ENCODE results near the gene RAE1.
"Not testable (repeated sequence)": the region's sequence is repeated elsewhere in the genome, so short reads cannot be mapped to it uniquely, and the experiment has no call there.

DNA sequence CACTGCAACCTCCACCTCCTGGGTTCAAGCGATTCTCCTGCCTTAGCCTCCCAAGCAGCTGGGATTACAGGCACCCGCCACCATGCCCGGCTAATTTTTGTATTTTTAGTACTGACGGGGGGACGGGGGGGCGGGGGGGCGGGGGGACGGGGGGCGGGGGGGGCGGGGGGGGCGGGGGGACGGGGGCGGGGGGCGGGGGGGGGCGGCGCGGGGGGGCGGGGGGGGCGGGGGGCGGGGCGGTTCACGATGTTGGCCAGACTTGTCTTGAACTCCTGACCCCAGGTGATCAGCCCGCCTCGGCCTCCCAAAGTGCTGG is 371 bp upstream of the RAE1 start:
- TF ChIP-seq CTCF, POLR2A, POLR2AphosphoS5 (IDR thresholded peaks at IDR 0.05): not testable (repeated sequence)

Data from breast epithelium (tissue), 3 donors.